Gastroesophageal sphincter (tissue), 4 donors: ENCODE results near the gene LYRM1. TPM values are rescaled to one million over a fixed set of nuclear protein-coding genes. Genes with fewer than 3 reads are reported as not detected.

Experiments used
- ATAC-seq: fragments of 150-250 bp; one replicate; pipeline ENCODE4 v1.9.1; 2016; ENCODE audit warnings: mild to moderate bottlenecking, moderate library complexity
- H3K27ac ChIP-seq, 4 donors: fragments of 200-600 bp; sonication (generic) in 3 of 4; 1 replicate in 3 of 4; 2 replicates in 1 of 4; pipeline ENCODE4 v1.5.1; 2016 to 2019
- H3K27me3 ChIP-seq: fragments of 200-600 bp; sonication (generic); one replicate; pipeline ENCODE4 v1.5.1; 2019
- H3K36me3 ChIP-seq, 2 donors: fragments of 200-600 bp; sonication (generic); one replicate each; pipeline ENCODE4 v1.5.1; 2019; ENCODE audit warnings: control low read depth in 1 of 2
- H3K4me1 ChIP-seq, 3 donors: fragments of 200-600 bp; sonication (generic); 1 replicate in 2 of 3; 2 replicates in 1 of 3; pipeline ENCODE4 v1.5.1; 2016 to 2019; ENCODE audit warnings: control low read depth in 2 of 3
- H3K4me3 ChIP-seq, 2 donors: fragments of 200-600 bp; sonication (generic); one replicate each; pipeline ENCODE4 v1.5.1; 2019; ENCODE audit warnings: mild to moderate bottlenecking in 1 of 2, moderate library complexity in 1 of 2
- H3K9me3 ChIP-seq, 3 donors: fragments of 200-600 bp; sonication (generic); one replicate each; pipeline ENCODE4 v1.5.1; 2017 to 2019; ENCODE audit warnings: control low read depth in 2 of 3
- EP300 ChIP-seq: sonication (generic); formaldehyde crosslinking; IDR thresholded peaks from one replicate; pipeline ENCODE4 v1.6.1; 2017; ENCODE audit warnings: antibody characterized with exemption, mild to moderate bottlenecking
- POLR2A ChIP-seq, 2 donors: fragments of 450-650 bp; IDR thresholded peaks; one replicate each; pipeline ENCODE4 v1.6.1; 2017; ENCODE audit warnings: antibody characterized with exemption in 2 of 2, mild to moderate bottlenecking in 2 of 2, moderate library complexity in 1 of 2
- POLR2AphosphoS5 ChIP-seq: sonication (generic); formaldehyde crosslinking; IDR thresholded peaks from one replicate; pipeline ENCODE4 v1.6.1; 2017; ENCODE audit warnings: antibody characterized with exemption
- WGBS, 2 donors: methylation state at CpG; one replicate each; pipeline ENCODE4 v1.1.5; 2018; ENCODE audit warnings: low coverage in 1 of 2; 5-methylcytosine and 5-hydroxymethylcytosine counted together
- total RNA-seq, 4 donors: library from RNA; depleted of rRNA; stranded (reverse); fragments of >200 nt; gene quantifications; one replicate each; pipeline ENCODE4 v1.1.0, GENCODE V29; 2016
- TF ChIP-seq, protein P1 (sequence below), 4 experiments: fragments of 200-600 bp in 2 of 4; fragments of 450-650 bp in 2 of 4; sonication (generic) in 1 of 4; IDR thresholded peaks; one replicate each; pipeline ENCODE4 v1.5.1; 2017 to 2019; ENCODE audit warnings: antibody characterized with exemption in 4 of 4, mild to moderate bottlenecking in 2 of 4, moderate library complexity in 2 of 4

The LYRM1 gene
- total RNA-seq, 4 donors from 2014 or later = 54.3 to 88.7 (median 58.7) TPM

DNA sequence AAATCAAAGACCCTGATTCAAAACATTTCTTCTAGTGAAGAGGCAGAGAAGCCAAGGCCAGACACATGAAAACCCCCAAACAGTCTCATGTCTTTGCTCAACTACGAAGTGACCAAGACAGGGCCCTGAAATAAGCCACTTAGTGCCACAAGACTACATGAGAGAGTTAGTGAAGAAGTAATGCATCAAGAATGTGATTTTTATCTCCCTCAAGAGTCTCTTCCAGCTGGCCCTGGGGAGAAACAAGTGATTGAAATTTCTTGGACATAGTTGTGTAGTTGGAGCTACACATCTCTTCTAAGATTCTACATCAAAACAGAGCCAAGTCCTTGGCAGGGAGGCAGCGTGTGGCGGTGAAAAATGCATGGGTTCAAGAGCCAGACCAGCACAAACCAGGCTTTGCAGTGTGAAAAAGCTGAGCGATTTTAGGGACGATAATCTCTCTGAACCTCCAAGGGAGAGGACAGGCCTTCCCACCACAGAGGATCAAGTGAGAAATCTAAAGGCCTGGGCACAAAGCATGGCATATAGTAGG lies 30.6 kb downstream of the LYRM1 start:
- H3K27ac ChIP-seq = peak overlapping the region in 3 of 4 donors; percentile 56 to 73 (median 68)
- no peaks in the 10 kb centered on the region for H3K27me3 ChIP-seq
- no peaks in the 10 kb centered on the region for H3K9me3 ChIP-seq
- H3K4me1 ChIP-seq = peaks cover 0 to 13% (median 4%) of the 10 kb centered on the region in 3 donors
- no peaks in the 10 kb centered on the region for H3K36me3 ChIP-seq
- WGBS, 2 donors = 67 to 89% methylated on average over 5 of the region's 5 CpGs
- no peak overlapping the region for H3K4me3 ChIP-seq
- no peak for TF ChIP-seq POLR2A (IDR thresholded peaks at IDR 0.05)
- TF ChIP-seq EP300 = no peak
- TF ChIP-seq, protein P1, sequence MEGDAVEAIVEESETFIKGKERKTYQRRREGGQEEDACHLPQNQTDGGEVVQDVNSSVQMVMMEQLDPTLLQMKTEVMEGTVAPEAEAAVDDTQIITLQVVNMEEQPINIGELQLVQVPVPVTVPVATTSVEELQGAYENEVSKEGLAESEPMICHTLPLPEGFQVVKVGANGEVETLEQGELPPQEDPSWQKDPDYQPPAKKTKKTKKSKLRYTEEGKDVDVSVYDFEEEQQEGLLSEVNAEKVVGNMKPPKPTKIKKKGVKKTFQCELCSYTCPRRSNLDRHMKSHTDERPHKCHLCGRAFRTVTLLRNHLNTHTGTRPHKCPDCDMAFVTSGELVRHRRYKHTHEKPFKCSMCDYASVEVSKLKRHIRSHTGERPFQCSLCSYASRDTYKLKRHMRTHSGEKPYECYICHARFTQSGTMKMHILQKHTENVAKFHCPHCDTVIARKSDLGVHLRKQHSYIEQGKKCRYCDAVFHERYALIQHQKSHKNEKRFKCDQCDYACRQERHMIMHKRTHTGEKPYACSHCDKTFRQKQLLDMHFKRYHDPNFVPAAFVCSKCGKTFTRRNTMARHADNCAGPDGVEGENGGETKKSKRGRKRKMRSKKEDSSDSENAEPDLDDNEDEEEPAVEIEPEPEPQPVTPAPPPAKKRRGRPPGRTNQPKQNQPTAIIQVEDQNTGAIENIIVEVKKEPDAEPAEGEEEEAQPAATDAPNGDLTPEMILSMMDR (IDR thresholded peaks at IDR 0.05) = no peak
- TF ChIP-seq POLR2AphosphoS5 = no peak
- no peak for ATAC-seq

DNA sequence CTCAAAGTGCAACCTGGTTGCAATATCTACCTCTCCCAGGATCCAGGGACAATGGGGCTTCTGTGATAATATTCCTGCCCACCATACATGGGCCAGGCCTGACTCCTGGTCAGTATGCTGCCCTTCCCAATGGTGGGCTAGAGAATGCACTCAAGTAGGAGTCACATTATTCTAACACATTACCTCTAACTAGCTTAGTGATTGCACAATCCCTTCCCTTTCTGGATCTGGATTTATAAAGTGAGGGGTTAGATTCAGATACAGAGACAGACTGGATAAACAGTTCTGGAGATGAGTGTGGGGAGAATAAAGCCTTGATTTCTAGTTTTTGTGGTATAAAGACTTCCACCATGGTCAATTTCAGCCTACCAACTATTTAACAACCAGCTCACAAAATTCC lies 33.0 kb downstream of the LYRM1 start:
- ATAC-seq = no peak
- Histone ChIP-seq H3K36me3 (no peaks in the 10 kb centered on the region), H3K4me1 (peaks cover 0 to 13% (median 4%) of the 10 kb centered on the region in 3 donors), H3K27me3 (no peaks in the 10 kb centered on the region), H3K4me3 (no peak overlapping the region), H3K27ac (no peak overlapping the region), H3K9me3 (no peaks in the 10 kb centered on the region)
- TF ChIP-seq, protein P1 (IDR thresholded peaks at IDR 0.05) = no peak
- TF ChIP-seq POLR2A (IDR thresholded peaks at IDR 0.05) = no peak
- no peak for TF ChIP-seq POLR2AphosphoS5
- TF ChIP-seq EP300 = no peak

DNA sequence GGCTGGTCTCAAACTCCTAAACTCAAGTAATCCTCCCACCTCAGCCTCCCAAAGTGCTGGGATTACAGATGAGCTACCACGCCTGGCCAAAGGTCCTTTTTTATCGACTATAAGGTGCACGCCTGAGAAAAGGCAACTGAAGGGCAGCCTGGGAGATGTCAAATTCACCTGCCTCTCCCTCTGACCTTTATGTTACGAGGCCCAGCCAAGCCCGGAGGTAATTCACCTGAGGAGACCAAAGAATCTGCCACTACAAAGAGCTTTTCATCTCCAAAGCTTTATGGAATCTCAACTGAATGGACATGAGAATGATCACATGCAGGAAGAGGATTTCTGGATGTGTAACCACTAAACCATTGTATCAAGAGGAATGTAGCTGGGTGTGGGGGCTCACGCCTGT lies 37.2 kb downstream of the LYRM1 start:
- H3K4me3 ChIP-seq = no peak overlapping the region

DNA sequence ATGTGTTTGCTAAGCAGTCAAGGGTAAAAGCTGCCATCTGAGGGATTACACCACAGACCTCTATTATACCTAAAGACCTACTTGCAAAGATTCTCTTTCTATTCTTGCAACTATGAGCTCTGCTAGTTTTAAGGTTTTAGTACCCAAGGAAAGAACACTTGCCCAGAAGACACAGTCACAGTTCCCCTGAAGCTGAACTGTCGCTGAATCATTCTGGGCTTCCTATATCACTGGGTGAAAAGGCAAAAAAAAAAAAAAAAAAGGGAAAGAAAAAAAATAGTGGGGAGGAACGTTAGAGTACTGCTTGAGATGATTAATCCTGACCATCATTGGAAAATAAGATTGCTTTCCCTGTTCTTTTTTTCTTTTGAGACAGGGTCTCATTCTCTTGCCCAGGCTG lies 37.9 kb downstream of the LYRM1 start:
- Histone ChIP-seq H3K36me3 (no peaks in the 10 kb centered on the region), H3K27me3 (no peaks in the 10 kb centered on the region), H3K4me1 (no peaks in the 10 kb centered on the region), H3K27ac (no peak overlapping the region), H3K4me3 (no peak overlapping the region), H3K9me3 (no peaks in the 10 kb centered on the region)
- WGBS, 2 donors = 50% methylated on average over 2 of the region's 2 CpGs; no CpG with 5 or more reads in 1 of the 2 donors
- TF ChIP-seq EP300 (no peak), POLR2A (IDR thresholded peaks at IDR 0.05) (no peak), POLR2AphosphoS5 (no peak)
- TF ChIP-seq, protein P1 (IDR thresholded peaks at IDR 0.05) = no peak
- ATAC-seq = no peak

More for the DNA sequence above, 37.2 kb downstream of the LYRM1 start:
- WGBS, 2 donors = 78% methylated on average over 3 of the region's 6 CpGs; no CpG with 5 or more reads in 1 of the 2 donors
- Histone ChIP-seq H3K27ac (no peak overlapping the region), H3K9me3 (no peaks in the 10 kb centered on the region), H3K4me1 (no peaks in the 10 kb centered on the region), H3K27me3 (no peaks in the 10 kb centered on the region), H3K36me3 (no peaks in the 10 kb centered on the region)
- ATAC-seq = no peak
- TF ChIP-seq, protein P1 (IDR thresholded peaks at IDR 0.05) = no peak
- TF ChIP-seq POLR2AphosphoS5 (no peak), POLR2A (IDR thresholded peaks at IDR 0.05) (no peak), EP300 (no peak)

DNA sequence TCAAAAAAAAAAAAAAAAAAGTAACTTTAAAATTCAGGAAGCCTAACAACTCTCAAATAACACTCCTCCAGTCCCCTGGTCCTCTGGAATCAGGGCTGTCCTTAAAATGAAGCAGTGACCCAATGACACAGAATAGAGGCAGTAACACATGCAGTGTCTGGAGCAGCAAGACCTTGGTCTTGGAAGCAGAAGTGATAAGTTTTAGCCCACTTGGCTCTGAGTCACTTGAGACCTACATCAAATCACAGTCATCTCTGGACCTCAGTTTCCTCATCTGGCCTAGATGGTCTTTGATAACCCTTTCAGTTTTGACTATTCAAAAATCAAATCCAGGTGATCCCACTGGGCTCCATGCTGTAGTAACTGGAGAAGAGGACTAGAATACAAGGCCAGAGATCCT lies 39.0 kb downstream of the LYRM1 start:
- Histone ChIP-seq H3K27me3 (no peaks in the 10 kb centered on the region), H3K4me1 (no peaks in the 10 kb centered on the region), H3K9me3 (no peaks in the 10 kb centered on the region), H3K36me3 (no peaks in the 10 kb centered on the region), H3K4me3 (no peak overlapping the region), H3K27ac (no peak overlapping the region)
- ATAC-seq = no peak
- TF ChIP-seq POLR2AphosphoS5 (no peak), EP300 (no peak), POLR2A (IDR thresholded peaks at IDR 0.05) (no peak)
- TF ChIP-seq, protein P1 (IDR thresholded peaks at IDR 0.05) = no peak
